ENCODE measurements around the gene PLXNC1.

DNA sequence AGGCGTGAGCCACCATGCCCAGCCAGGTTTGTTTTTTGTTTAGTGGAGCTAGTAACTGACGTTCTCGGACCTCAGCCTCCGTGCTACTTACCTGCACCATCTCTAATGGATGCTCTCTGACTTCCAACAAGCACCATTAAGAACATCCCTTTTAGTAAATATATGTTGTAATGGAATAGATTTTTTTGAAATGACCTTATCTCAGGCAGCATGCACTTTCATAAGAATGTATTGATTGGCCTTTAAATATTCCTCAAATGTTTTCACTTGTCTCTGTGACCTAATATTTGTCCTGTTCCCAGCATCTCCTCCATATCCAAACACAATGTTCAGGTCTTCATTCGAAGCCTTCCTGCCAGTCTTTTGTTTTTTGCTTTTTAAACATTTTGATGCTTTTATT lies 51.7 kb downstream of the PLXNC1 start:
- TF ChIP-seq, protein P1, sequence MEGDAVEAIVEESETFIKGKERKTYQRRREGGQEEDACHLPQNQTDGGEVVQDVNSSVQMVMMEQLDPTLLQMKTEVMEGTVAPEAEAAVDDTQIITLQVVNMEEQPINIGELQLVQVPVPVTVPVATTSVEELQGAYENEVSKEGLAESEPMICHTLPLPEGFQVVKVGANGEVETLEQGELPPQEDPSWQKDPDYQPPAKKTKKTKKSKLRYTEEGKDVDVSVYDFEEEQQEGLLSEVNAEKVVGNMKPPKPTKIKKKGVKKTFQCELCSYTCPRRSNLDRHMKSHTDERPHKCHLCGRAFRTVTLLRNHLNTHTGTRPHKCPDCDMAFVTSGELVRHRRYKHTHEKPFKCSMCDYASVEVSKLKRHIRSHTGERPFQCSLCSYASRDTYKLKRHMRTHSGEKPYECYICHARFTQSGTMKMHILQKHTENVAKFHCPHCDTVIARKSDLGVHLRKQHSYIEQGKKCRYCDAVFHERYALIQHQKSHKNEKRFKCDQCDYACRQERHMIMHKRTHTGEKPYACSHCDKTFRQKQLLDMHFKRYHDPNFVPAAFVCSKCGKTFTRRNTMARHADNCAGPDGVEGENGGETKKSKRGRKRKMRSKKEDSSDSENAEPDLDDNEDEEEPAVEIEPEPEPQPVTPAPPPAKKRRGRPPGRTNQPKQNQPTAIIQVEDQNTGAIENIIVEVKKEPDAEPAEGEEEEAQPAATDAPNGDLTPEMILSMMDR (IDR thresholded peaks at IDR 0.05), result no peak
- TF ChIP-seq POLR2A (IDR thresholded peaks at IDR 0.05) (no peak), EP300 (IDR thresholded peaks at IDR 0.05) (no peak), POLR2AphosphoS5 (IDR thresholded peaks at IDR 0.05) (no peak)
